ENCODE results near the gene PCDHGA7.
"Not testable (repeated sequence)": the region's sequence is repeated elsewhere in the genome, so short reads cannot be mapped to it uniquely, and the experiment has no call there.

Gene PCDHGA7

DNA sequence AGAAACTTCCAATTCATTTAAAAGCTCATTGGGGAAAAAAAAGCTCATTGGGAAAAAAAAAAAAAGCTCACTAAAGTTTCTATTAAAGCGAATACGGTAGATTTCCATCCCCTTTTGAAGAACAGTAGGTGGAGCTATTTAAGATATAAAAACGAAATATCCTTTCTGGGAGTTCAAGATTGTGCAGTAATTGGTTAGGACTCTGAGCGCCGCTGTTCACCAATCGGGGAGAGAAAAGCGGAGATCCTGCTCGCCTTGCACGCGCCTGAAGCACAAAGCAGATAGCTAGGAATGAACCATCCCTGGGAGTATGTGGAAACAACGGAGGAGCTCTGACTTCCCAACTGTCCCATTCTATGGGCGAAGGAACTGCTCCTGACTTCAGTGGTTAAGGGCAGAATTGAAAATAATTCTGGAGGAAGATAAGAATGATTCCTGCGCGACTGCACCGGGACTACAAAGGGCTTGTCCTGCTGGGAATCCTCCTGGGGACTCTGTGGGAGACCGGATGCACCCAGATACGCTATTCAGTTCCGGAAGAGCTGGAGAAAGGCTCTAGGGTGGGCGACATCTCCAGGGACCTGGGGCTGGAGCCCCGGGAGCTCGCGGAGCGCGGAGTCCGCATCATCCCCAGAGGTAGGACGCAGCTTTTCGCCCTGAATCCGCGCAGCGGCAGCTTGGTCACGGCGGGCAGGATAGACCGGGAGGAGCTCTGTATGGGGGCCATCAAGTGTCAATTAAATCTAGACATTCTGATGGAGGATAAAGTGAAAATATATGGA, 48.0 kb downstream of the PCDHGA7 start, which contains the start of gene PCDHGA12:
Gene PCDHGA12, plus strand, starts transcription at position 176 of the 782 bp plus-strand sequence. Its CDS starts 253 bp downstream, at position 429.
- no peak for DNase-seq

DNA sequence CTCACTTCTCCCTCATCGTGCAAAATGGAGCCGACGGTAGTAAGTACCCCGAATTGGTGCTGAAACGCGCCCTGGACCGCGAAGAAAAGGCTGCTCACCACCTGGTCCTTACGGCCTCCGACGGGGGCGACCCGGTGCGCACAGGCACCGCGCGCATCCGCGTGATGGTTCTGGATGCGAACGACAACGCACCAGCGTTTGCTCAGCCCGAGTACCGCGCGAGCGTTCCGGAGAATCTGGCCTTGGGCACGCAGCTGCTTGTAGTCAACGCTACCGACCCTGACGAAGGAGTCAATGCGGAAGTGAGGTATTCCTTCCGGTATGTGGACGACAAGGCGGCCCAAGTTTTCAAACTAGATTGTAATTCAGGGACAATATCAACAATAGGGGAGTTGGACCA, 48.7 kb downstream of the PCDHGA7 start:
- DNase-seq: no peak

DNA sequence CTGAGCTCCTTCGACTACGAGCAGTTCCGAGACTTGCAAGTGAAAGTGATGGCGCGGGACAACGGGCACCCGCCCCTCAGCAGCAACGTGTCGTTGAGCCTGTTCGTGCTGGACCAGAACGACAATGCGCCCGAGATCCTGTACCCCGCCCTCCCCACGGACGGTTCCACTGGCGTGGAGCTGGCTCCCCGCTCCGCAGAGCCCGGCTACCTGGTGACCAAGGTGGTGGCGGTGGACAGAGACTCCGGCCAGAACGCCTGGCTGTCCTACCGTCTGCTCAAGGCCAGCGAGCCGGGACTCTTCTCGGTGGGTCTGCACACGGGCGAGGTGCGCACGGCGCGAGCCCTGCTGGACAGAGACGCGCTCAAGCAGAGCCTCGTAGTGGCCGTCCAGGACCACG, 49.8 kb downstream of the PCDHGA7 start:
- DNase-seq: not testable (repeated sequence)

DNA sequence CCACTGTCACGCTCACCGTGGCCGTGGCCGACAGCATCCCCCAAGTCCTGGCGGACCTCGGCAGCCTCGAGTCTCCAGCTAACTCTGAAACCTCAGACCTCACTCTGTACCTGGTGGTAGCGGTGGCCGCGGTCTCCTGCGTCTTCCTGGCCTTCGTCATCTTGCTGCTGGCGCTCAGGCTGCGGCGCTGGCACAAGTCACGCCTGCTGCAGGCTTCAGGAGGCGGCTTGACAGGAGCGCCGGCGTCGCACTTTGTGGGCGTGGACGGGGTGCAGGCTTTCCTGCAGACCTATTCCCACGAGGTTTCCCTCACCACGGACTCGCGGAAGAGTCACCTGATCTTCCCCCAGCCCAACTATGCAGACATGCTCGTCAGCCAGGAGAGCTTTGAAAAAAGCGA, 50.2 kb downstream of the PCDHGA7 start:
- not testable (repeated sequence) for DNase-seq

DNA sequence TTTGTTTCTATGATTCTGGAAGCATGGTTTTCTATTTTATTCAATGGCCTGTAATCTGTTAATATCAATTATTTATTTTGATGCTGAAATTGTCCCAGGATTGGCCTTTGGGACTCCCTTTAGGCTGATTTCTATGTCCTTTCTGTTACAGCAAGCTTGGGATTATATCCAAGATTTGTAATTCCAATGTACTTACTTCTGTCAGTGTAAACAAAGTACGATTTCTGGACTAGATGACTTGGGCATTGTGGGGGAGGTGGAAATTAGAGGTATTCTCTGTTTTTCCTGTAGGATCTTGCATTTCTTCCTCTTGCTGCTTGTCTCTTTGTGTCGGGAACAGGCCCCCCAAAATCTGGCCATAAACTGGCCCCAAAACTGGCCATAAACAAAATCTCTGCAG, 51.5 kb downstream of the PCDHGA7 start:
- DNase-seq: no peak
